ENCODE data around the gene SLC35G6. TPM values are rescaled to one million over a fixed set of nuclear protein-coding genes. Genes with fewer than 3 reads are reported as not detected.
A peak's percentile ranks its signal among the peaks of the same experiment; 100 is the strongest.
"Not testable (repeated sequence)": the region's sequence is repeated elsewhere in the genome, so short reads cannot be mapped to it uniquely, and the experiment has no call there.

The SLC35G6 gene
- polyA plus RNA-seq, 10 donors, result 0.16 to 0.59 (median 0.20) TPM; not detected in 2

GRCh38 chr17:7459961-7460545 is 21.2 kb upstream of the SLC35G6 start:
- peak in 1 of 3 donors; percentile 20 for DNase-seq

- no peak for DNase-seq
Measured at GRCh38 chr17:7460850-7461660, 20.2 kb upstream of the SLC35G6 start.

GRCh38 chr17:7462474-7463371 is 18.5 kb upstream of the SLC35G6 start:
- no peak for DNase-seq

- DNase-seq, result no peak
Measured at GRCh38 chr17:7463372-7463846, 17.8 kb upstream of the SLC35G6 start.

GRCh38 chr17:7464081-7464480 is 17.2 kb upstream of the SLC35G6 start:
- no peak for DNase-seq

GRCh38 chr17:7465597-7466275 is 15.5 kb upstream of the SLC35G6 start:
- DNase-seq, result no peak

- no peak for DNase-seq
Measured at GRCh38 chr17:7466318-7466638, 15.0 kb upstream of the SLC35G6 start.

- DNase-seq, result peak in 1 of 3 donors; percentile 60
Measured at GRCh38 chr17:7466639-7467341, 14.5 kb upstream of the SLC35G6 start.

- DNase-seq, result no peak
Measured at GRCh38 chr17:7467498-7467897, 13.7 kb upstream of the SLC35G6 start.

GRCh38 chr17:7468290-7468689 is 13.0 kb upstream of the SLC35G6 start:
- DNase-seq, result no peak

GRCh38 chr17:7468804-7469389 is 12.3 kb upstream of the SLC35G6 start:
- no peak for DNase-seq

GRCh38 chr17:7469843-7470242 is 11.4 kb upstream of the SLC35G6 start:
- DNase-seq, result not testable (repeated sequence)

GRCh38 chr17:7470457-7470973 is 10.7 kb upstream of the SLC35G6 start:
- DNase-seq, result not testable (repeated sequence)

- no peak for DNase-seq
Measured at GRCh38 chr17:7471729-7472128, 9.5 kb upstream of the SLC35G6 start.

- DNase-seq, result not testable (repeated sequence)
Measured at GRCh38 chr17:7474767-7475166, 6.5 kb upstream of the SLC35G6 start.

- peak in 1 of 3 donors; percentile 49 for DNase-seq
Measured at GRCh38 chr17:7475764-7476422, 5.4 kb upstream of the SLC35G6 start.

- DNase-seq, result no peak
Measured at GRCh38 chr17:7476494-7476893, 4.8 kb upstream of the SLC35G6 start.

- no peak for DNase-seq
Measured at GRCh38 chr17:7476951-7477350, 4.3 kb upstream of the SLC35G6 start.

GRCh38 chr17:7477392-7478275 is 3.6 kb upstream of the SLC35G6 start:
- DNase-seq, result peak in 1 of 3 donors; percentile 72

Measured in muscle of back (tissue), 11 donors.